ENCODE measurements around the gene CDK17.

GRCh38 chr12:96248136-96248931 is 151.9 kb downstream of the CDK17 start:
- TF ChIP-seq MAX (IDR thresholded peaks at IDR 0.05) = no peak
- no peak for TF ChIP-seq RAD21 (IDR thresholded peaks at IDR 0.05; ENCODE audit: low read depth)
